SU-DHL-6 (cell line): Measurements from ENCODE around the gene NKTR.

Experiments
- H2AFZ ChIP-seq: fragments of 200-600 bp; sonication (generic); 2 replicates; pipeline ENCODE4 v1.6.1; 2014; ENCODE audit warnings: low read depth, mild to moderate bottlenecking, moderate library complexity, mixed read lengths, antibody characterized with exemption, low read length; ENCODE audit not compliant: severe bottlenecking
- H3F3A ChIP-seq: fragments of 200-600 bp; shearing (Covaris generic); 2 replicates; pipeline ENCODE4 v1.6.0; 2016; ENCODE audit warnings: antibody characterized with exemption, mild to moderate bottlenecking; ENCODE audit not compliant: insufficient read depth
- H3K27ac ChIP-seq: fragments of 200-600 bp; sonication (generic); 2 replicates; pipeline ENCODE4 v1.5.1; 2016; ENCODE audit warnings: low read depth, mild to moderate bottlenecking, low read length, moderate library complexity, mixed read lengths
- H3K27me3 ChIP-seq: fragments of 200-600 bp; sonication (generic), shearing (Covaris generic); 2 replicates; pipeline ENCODE4 v1.6.0; 2014; ENCODE audit warnings: mild to moderate bottlenecking, low read length
- H3K36me3 ChIP-seq: fragments of 200-600 bp; sonication (generic); 2 replicates; pipeline ENCODE4 v1.6.1; 2014; ENCODE audit warnings: mild to moderate bottlenecking, low read length, mixed read lengths
- H3K4me2 ChIP-seq: fragments of 300-600, 200-600 bp; shearing (Covaris generic), sonication (generic); 2 replicates; pipeline ENCODE4 v1.6.0; 2014; ENCODE audit warnings: low read length, low read depth, mild to moderate bottlenecking; ENCODE audit not compliant: poor library complexity, severe bottlenecking
- H3K4me3 ChIP-seq: fragments of 200-600 bp; sonication (generic); 2 replicates; pipeline ENCODE4 v1.5.1; 2014; ENCODE audit warnings: antibody characterized with exemption, low read length, mild to moderate bottlenecking, mixed read lengths; ENCODE audit not compliant: insufficient read depth, poor library complexity, severe bottlenecking
- H3K79me2 ChIP-seq: fragments of 200-600 bp; sonication (generic); 2 replicates; pipeline ENCODE4 v1.6.1; 2014; ENCODE audit warnings: mild to moderate bottlenecking, low read length, moderate library complexity; ENCODE audit not compliant: insufficient read depth
- H3K9ac ChIP-seq: fragments of 200-600 bp; sonication (generic); 2 replicates; pipeline ENCODE4 v1.7.0; 2014; ENCODE audit warnings: mild to moderate bottlenecking, low read length
- H3K9me2 ChIP-seq: fragments of 200-600 bp; sonication (generic); replicated peaks from 2 replicates; pipeline ENCODE4 v1.6.1; 2014; ENCODE audit warnings: low read length; ENCODE audit not compliant: insufficient read depth
- H3K9me3 ChIP-seq: fragments of 200-600 bp; sonication (generic); 2 replicates; pipeline ENCODE4 v1.6.1; 2014; ENCODE audit warnings: low read length, mixed read lengths; ENCODE audit not compliant: insufficient read depth
- H4K20me1 ChIP-seq: fragments of 200-600 bp; sonication (generic); 2 replicates; pipeline ENCODE4 v1.6.1; 2014; ENCODE audit warnings: low read depth, mild to moderate bottlenecking, antibody characterized with exemption, low read length, moderate library complexity, mixed read lengths
- CTCF ChIP-seq: fragments of 200-600 bp; sonication (generic); IDR thresholded peaks from one replicate; pipeline ENCODE4 v1.5.1; 2017; ENCODE audit warnings: antibody characterized with exemption, mild to moderate bottlenecking, low read length, moderate library complexity; ENCODE audit not compliant: insufficient read depth, poor library complexity, severe bottlenecking
- EZH2phosphoT487 ChIP-seq: fragments of 200-600 bp; sonication (generic), shearing (Covaris generic); conservative IDR thresholded peaks from 2 replicates; pipeline ENCODE4 v1.6.1; 2018; ENCODE audit warnings: mild to moderate bottlenecking, antibody characterized with exemption, low read length, moderate library complexity, mixed read lengths

The NKTR gene

GRCh38 chr3:42678447-42678846 lies 78.0 kb downstream of the NKTR start:
- H4K20me1 ChIP-seq = no peaks in the 10 kb centered on the region
- H3K4me3 ChIP-seq = no peak overlapping the region
- H3K9ac ChIP-seq = no peak overlapping the region
- peaks cover 5% of the 10 kb centered on the region; the same call in 1 of the 2 replicates for H3K9me3 ChIP-seq
- H3K27ac ChIP-seq = no peak overlapping the region
- H3F3A ChIP-seq = no peaks in the 10 kb centered on the region
- H3K4me2 ChIP-seq = no peak overlapping the region
- no peak overlapping the region for H2AFZ ChIP-seq
- no peaks in the 10 kb centered on the region for H3K36me3 ChIP-seq
- no peaks in the 10 kb centered on the region for H3K79me2 ChIP-seq
- no peak for TF ChIP-seq CTCF
- no peak for TF ChIP-seq EZH2phosphoT487
- no peaks in the 10 kb centered on the region for H3K27me3 ChIP-seq
- no peaks in the 10 kb centered on the region for H3K9me2 ChIP-seq

- H3K9me3 ChIP-seq = peaks cover 5% of the 10 kb centered on the region; the same call in 1 of the 2 replicates
- no peak overlapping the region for H3K4me2 ChIP-seq
- no peaks in the 10 kb centered on the region for H3K27me3 ChIP-seq
- H2AFZ ChIP-seq = no peak overlapping the region
- H3K4me3 ChIP-seq = no peak overlapping the region
- no peak overlapping the region for H3K27ac ChIP-seq
- no peaks in the 10 kb centered on the region for H4K20me1 ChIP-seq
- H3K9me2 ChIP-seq = no peaks in the 10 kb centered on the region
- no peak for TF ChIP-seq EZH2phosphoT487
- TF ChIP-seq CTCF = no peak
- no peaks in the 10 kb centered on the region for H3K79me2 ChIP-seq
- H3K36me3 ChIP-seq = no peaks in the 10 kb centered on the region
- H3F3A ChIP-seq = no peaks in the 10 kb centered on the region
- H3K9ac ChIP-seq = no peak overlapping the region
These were observed 79.8 kb downstream of the NKTR start for GRCh38 chr3:42680271-42680670.

GRCh38 chr3:42680806-42681205 lies 80.3 kb downstream of the NKTR start:
- H3F3A ChIP-seq = no peaks in the 10 kb centered on the region
- peaks cover 4% of the 10 kb centered on the region; the same call in 1 of the 2 replicates for H3K9me3 ChIP-seq
- no peaks in the 10 kb centered on the region for H3K9me2 ChIP-seq
- no peaks in the 10 kb centered on the region for H3K79me2 ChIP-seq
- no peaks in the 10 kb centered on the region for H3K27me3 ChIP-seq
- H3K27ac ChIP-seq = no peak overlapping the region
- H3K4me2 ChIP-seq = no peak overlapping the region
- H3K4me3 ChIP-seq = no peak overlapping the region
- no peak overlapping the region for H3K9ac ChIP-seq
- no peak overlapping the region for H2AFZ ChIP-seq
- H4K20me1 ChIP-seq = no peaks in the 10 kb centered on the region
- no peak for TF ChIP-seq CTCF
- H3K36me3 ChIP-seq = no peaks in the 10 kb centered on the region
